Lower lobe of right lung (tissue), 2 donors: ENCODE measurements around the gene PIAS4. TPM values are rescaled to one million over a fixed set of nuclear protein-coding genes. Genes with fewer than 3 reads are reported as not detected.

Experiments used
- ATAC-seq, 2 donors: fragments of 200-7000 bp; cut with Tn5 transposase; one replicate each; pipeline ENCODE4 v1.9.1; 2020 to 2022; ENCODE audit warnings: mild to moderate bottlenecking in 2 of 2, moderate library complexity in 2 of 2
- DNase-seq: peaks from one replicate; pipeline ENCODE4 v3.0.0-alpha.2; 2020
- H3K27ac ChIP-seq: fragments of 200-600 bp; one replicate; pipeline ENCODE4 v1.8.0; 2022
- H3K27me3 ChIP-seq: fragments of 200-600 bp; one replicate; pipeline ENCODE4 v1.8.0; 2022; ENCODE audit warnings: low read depth
- H3K36me3 ChIP-seq: fragments of 200-600 bp; one replicate; pipeline ENCODE4 v1.8.0; 2022; ENCODE audit warnings: mild to moderate bottlenecking
- H3K4me1 ChIP-seq: fragments of 200-600 bp; one replicate; pipeline ENCODE4 v1.8.0; 2022
- H3K4me3 ChIP-seq: fragments of 200-600 bp; one replicate; pipeline ENCODE4 v1.8.0; 2022; ENCODE audit warnings: mild to moderate bottlenecking
- H3K9me3 ChIP-seq: fragments of 200-600 bp; one replicate; pipeline ENCODE4 v1.8.0; 2022
- CTCF ChIP-seq: fragments of 200-600 bp; IDR thresholded peaks from one replicate; pipeline ENCODE4 v1.8.0; 2022; ENCODE audit warnings: antibody characterized with exemption, mild to moderate bottlenecking
- intact Hi-C: fragments of 100-400 bp; cut with DNase I; formaldehyde crosslinking; loops from one replicate; pipeline ENCODE4 v1.11.0; 2022
- total RNA-seq: library from RNA; stranded (reverse); fragmentation: NEBNext Ultra II Directional; extraction: Animal tissue kit (Norgen Biotek cat#: 25700); gene quantifications from one replicate; pipeline ENCODE4 v1.2.1, GENCODE V29; 2021
- donor health status: DM: no; HTN: yes; CAD: no; lungs with severe emphysema.

Gene PIAS4
- total RNA-seq, 1 donor from 2014 or later, result 27.6 TPM

GRCh38 chr19:4013886-4014540 is 6.5 kb downstream of the PIAS4 start:
- Histone ChIP-seq H3K9me3 (no peaks in the 10 kb centered on the region), H3K4me1 (peaks cover 36% of the 10 kb centered on the region), H3K4me3 (no peak overlapping the region), H3K27ac (no peak overlapping the region), H3K27me3 (no peaks in the 10 kb centered on the region), H3K36me3 (peaks cover 54% of the 10 kb centered on the region)
- no peak for ATAC-seq
- intact Hi-C loops, result no loop called here
- TF ChIP-seq CTCF, result no peak
- DNase-seq, result no peak

DNA sequence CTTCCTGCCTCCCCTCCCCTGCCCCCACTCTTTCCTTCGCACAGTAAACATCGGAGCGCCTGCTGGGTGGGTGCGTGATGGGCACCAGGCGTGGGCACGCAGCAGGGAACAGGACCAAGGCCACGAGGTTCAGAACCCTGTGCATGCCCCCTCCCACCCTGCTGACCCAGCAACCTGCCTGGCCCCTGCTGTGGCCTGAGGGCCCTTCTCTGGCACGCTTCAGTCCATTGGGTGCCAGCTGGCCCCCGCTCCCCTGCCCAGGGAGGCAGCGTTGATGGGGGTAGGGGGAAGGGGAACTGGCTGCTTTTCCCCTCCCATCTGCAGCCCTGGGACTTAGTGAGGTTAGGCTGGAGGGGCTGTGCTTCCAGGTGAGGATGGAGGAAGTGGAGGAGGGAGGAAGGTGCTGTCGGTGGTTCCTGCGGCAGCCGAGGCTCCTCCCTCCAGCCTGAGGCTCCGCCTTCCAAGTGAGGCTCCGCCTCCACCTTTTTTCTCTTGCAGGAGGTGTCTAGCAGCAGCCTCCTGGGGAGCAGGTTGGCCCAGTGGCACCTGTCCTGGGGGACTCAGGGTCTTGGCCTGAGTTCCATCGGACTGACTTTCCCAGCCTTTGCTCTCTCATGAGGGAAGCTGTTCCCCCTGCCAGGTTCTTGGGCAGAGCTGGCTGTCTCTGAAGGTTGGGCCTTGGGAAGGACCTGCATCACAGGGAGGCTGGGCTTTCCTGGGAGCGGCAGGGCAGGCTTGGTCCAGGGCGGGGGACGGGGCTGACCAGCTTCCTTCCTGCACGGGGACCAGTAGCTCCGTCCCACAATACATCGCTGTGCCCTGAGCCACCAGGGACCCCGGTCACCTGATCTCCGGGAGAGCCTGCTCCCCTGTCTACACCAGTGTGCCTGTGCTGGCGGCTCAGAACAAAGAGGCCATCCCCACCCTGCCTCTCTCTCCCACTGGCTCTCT is 7.3 kb downstream of the PIAS4 start:
- intact Hi-C loops, result no loop called here
- TF ChIP-seq CTCF, result no peak
- peak overlapping the region; percentile 49 for H3K27ac ChIP-seq
- ATAC-seq (no peak), DNase-seq (no peak)
- no peaks in the 10 kb centered on the region for H3K27me3 ChIP-seq
- peaks cover 54% of the 10 kb centered on the region for H3K36me3 ChIP-seq
- no peaks in the 10 kb centered on the region for H3K9me3 ChIP-seq
- H3K4me3 ChIP-seq, result peak overlapping the region; percentile 12
- H3K4me1 ChIP-seq, result peaks cover 28% of the 10 kb centered on the region

DNA sequence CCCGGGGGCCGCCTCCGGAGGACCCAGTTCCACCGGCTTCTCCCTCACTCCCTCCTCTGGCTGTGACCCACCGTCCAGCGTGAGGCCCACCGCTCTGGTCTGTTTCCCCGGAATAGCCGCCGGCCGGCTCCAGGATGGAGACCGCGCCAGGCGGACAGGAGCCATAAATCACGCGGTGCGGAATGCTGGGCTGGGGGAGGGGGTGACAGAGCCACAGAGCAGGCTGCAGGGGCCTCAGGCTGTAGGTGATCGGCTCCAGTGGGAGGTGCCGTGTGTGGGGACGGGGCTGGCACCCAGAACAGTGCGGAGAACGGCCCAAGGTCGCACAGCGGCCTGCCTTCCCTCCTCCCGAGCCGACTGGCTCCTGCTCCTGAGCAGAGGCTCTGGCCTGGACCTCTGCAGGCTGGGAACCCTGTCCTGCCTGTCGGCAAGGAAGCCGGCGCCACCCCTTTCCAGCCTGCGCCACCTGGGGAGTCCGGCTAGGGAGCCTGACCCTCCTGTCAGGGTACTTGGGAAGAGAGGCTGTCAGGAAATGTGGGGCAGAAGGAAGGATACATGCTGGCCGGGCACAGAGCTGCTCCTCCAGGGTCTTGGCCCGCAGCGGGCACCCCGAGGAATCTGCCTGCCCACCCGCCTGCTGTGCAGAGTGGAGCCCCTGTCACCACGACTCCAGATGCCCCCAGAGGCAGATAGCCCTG is 8.3 kb downstream of the PIAS4 start:
- ATAC-seq (no peak), DNase-seq (no peak)
- Histone ChIP-seq H3K27me3 (no peaks in the 10 kb centered on the region), H3K36me3 (peaks cover 53% of the 10 kb centered on the region), H3K27ac (peak overlapping the region; percentile 49), H3K4me3 (peak overlapping the region; percentile 12), H3K9me3 (no peaks in the 10 kb centered on the region), H3K4me1 (peaks cover 18% of the 10 kb centered on the region)
- no peak for TF ChIP-seq CTCF
- intact Hi-C loops, result no loop called here

- Histone ChIP-seq H3K27me3 (no peaks in the 10 kb centered on the region), H3K4me3 (no peak overlapping the region), H3K27ac (no peak overlapping the region), H3K4me1 (peaks cover 12% of the 10 kb centered on the region), H3K36me3 (peaks cover 49% of the 10 kb centered on the region), H3K9me3 (no peaks in the 10 kb centered on the region)
- no peak for DNase-seq
- ATAC-seq, result no peak
- intact Hi-C loops, result no loop called here
- TF ChIP-seq CTCF, result no peak
Observed at GRCh38 chr19:4016486-4016885, 8.9 kb downstream of the PIAS4 start.

GRCh38 chr19:4016903-4017638 is 9.5 kb downstream of the PIAS4 start:
- intact Hi-C loops, result no loop called here
- Histone ChIP-seq H3K36me3 (peaks cover 49% of the 10 kb centered on the region), H3K9me3 (no peaks in the 10 kb centered on the region), H3K4me3 (no peak overlapping the region), H3K4me1 (peaks cover 12% of the 10 kb centered on the region), H3K27me3 (no peaks in the 10 kb centered on the region), H3K27ac (no peak overlapping the region)
- no peak for TF ChIP-seq CTCF
- ATAC-seq (no peak), DNase-seq (no peak)
